Measurements from ENCODE around the gene LIAS.

LIAS gene

GRCh38 chr4:39518484-39518883 lies 59.6 kb downstream of the LIAS start:
- Histone ChIP-seq H3K79me2 (ENCODE audit: low read length) (no peaks in the 10 kb centered on the region), H3K27ac (ENCODE audit: low read length) (no peak overlapping the region), H3K9ac (ENCODE audit: low read length) (no peak overlapping the region), H3K27me3 (ENCODE audit: low read depth, low read length) (no peaks in the 10 kb centered on the region), H3K9me3 (ENCODE audit: insufficient read depth, low read length) (no peaks in the 10 kb centered on the region), H3K4me1 (ENCODE audit: low read length) (no peaks in the 10 kb centered on the region), H2AFZ (ENCODE audit: low read depth, low read length) (no peak overlapping the region), H3K4me3 (ENCODE audit: low read length) (no peak overlapping the region), H4K20me1 (ENCODE audit: insufficient read depth, low read length) (no peaks in the 10 kb centered on the region), H3K36me3 (replicated peaks; ENCODE audit: low read depth, low read length) (peaks cover 18% of the 10 kb centered on the region), H3K4me2 (ENCODE audit: low read length) (no peak overlapping the region)
- TF ChIP-seq EZH2phosphoT487 (IDR thresholded peaks at IDR 0.05; ENCODE audit: low read depth): no peak
- TF ChIP-seq CTCF (IDR thresholded peaks at IDR 0.05; ENCODE audit: low read depth, low read length): no peak

GRCh38 chr4:39521253-39521919 lies 62.5 kb downstream of the LIAS start:
- no peak for TF ChIP-seq CTCF (IDR thresholded peaks at IDR 0.05; ENCODE audit: low read depth, low read length)
- TF ChIP-seq EZH2phosphoT487 (IDR thresholded peaks at IDR 0.05; ENCODE audit: low read depth): no peak
- Histone ChIP-seq H3K27me3 (ENCODE audit: low read depth, low read length) (no peaks in the 10 kb centered on the region), H4K20me1 (ENCODE audit: insufficient read depth, low read length) (no peaks in the 10 kb centered on the region), H3K36me3 (replicated peaks; ENCODE audit: low read depth, low read length) (peaks cover 13% of the 10 kb centered on the region), H3K9ac (ENCODE audit: low read length) (no peak overlapping the region), H3K4me1 (ENCODE audit: low read length) (peaks cover 6% of the 10 kb centered on the region), H3K79me2 (ENCODE audit: low read length) (peaks cover 8% of the 10 kb centered on the region), H3K9me3 (ENCODE audit: insufficient read depth, low read length) (no peaks in the 10 kb centered on the region), H2AFZ (ENCODE audit: low read depth, low read length) (no peak overlapping the region), H3K4me2 (ENCODE audit: low read length) (no peak overlapping the region), H3K4me3 (ENCODE audit: low read length) (no peak overlapping the region), H3K27ac (ENCODE audit: low read length) (no peak overlapping the region)

GRCh38 chr4:39522068-39522467 lies 63.2 kb downstream of the LIAS start:
- no peak overlapping the region for H3K27ac ChIP-seq (ENCODE audit: low read length)
- H3K79me2 ChIP-seq (ENCODE audit: low read length): peaks cover 15% of the 10 kb centered on the region
- H3K4me1 ChIP-seq (ENCODE audit: low read length): peaks cover 6% of the 10 kb centered on the region
- H3K36me3 ChIP-seq (replicated peaks; ENCODE audit: low read depth, low read length): peaks cover 10% of the 10 kb centered on the region
- H3K9ac ChIP-seq (ENCODE audit: low read length): no peak overlapping the region
- no peak overlapping the region for H3K4me3 ChIP-seq (ENCODE audit: low read length)
- H3K9me3 ChIP-seq (ENCODE audit: insufficient read depth, low read length): no peaks in the 10 kb centered on the region
- no peak overlapping the region for H3K4me2 ChIP-seq (ENCODE audit: low read length)
- no peak overlapping the region for H2AFZ ChIP-seq (ENCODE audit: low read depth, low read length)
- no peaks in the 10 kb centered on the region for H3K27me3 ChIP-seq (ENCODE audit: low read depth, low read length)
- H4K20me1 ChIP-seq (ENCODE audit: insufficient read depth, low read length): no peaks in the 10 kb centered on the region
- no peak for TF ChIP-seq EZH2phosphoT487 (IDR thresholded peaks at IDR 0.05; ENCODE audit: low read depth)

GRCh38 chr4:39524161-39524957 lies 65.5 kb downstream of the LIAS start:
- Histone ChIP-seq H3K4me3 (ENCODE audit: low read length) (no peak overlapping the region), H3K36me3 (replicated peaks; ENCODE audit: low read depth, low read length) (peaks cover 3% of the 10 kb centered on the region), H3K4me2 (ENCODE audit: low read length) (no peak overlapping the region), H3K9ac (ENCODE audit: low read length) (no peak overlapping the region), H4K20me1 (ENCODE audit: insufficient read depth, low read length) (no peaks in the 10 kb centered on the region), H3K27me3 (ENCODE audit: low read depth, low read length) (no peaks in the 10 kb centered on the region), H3K4me1 (ENCODE audit: low read length) (peaks cover 13% of the 10 kb centered on the region), H3K79me2 (ENCODE audit: low read length) (peaks cover 23% of the 10 kb centered on the region), H3K9me3 (ENCODE audit: insufficient read depth, low read length) (no peaks in the 10 kb centered on the region), H3K27ac (ENCODE audit: low read length) (no peak overlapping the region), H2AFZ (ENCODE audit: low read depth, low read length) (no peak overlapping the region)
- no peak for TF ChIP-seq CTCF (IDR thresholded peaks at IDR 0.05; ENCODE audit: low read depth, low read length)
- TF ChIP-seq EZH2phosphoT487 (IDR thresholded peaks at IDR 0.05; ENCODE audit: low read depth): no peak
